ENCODE measurements around the gene ATG2B.

The ATG2B gene

GRCh38 chr14:96309896-96310330 is 53.2 kb downstream of the ATG2B start:
- Mint-ChIP-seq H3K9me3 (no peaks in the 10 kb centered on the region), H3K27ac (no peak overlapping the region), H3K27me3 (ENCODE audit: low read depth) (no peaks in the 10 kb centered on the region), H3K4me1 (ENCODE audit: low read depth) (no peaks in the 10 kb centered on the region), H3K36me3 (ENCODE audit: low read depth) (peaks cover 24% of the 10 kb centered on the region), H3K4me3 (no peak overlapping the region)
- DNase-seq (ENCODE audit: low spot score) = no peak

- H3K27me3 Mint-ChIP-seq (ENCODE audit: low read depth) = no peaks in the 10 kb centered on the region
- DNase-seq (ENCODE audit: low spot score) = no peak
- no peaks in the 10 kb centered on the region for H3K9me3 Mint-ChIP-seq
- H3K36me3 Mint-ChIP-seq (ENCODE audit: low read depth) = peaks cover 25% of the 10 kb centered on the region
- no peak overlapping the region for H3K27ac Mint-ChIP-seq
- no peaks in the 10 kb centered on the region for H3K4me1 Mint-ChIP-seq (ENCODE audit: low read depth)
- no peak overlapping the region for H3K4me3 Mint-ChIP-seq
Measured at GRCh38 chr14:96309133-96309895, 53.8 kb downstream of the ATG2B start.

- Mint-ChIP-seq H3K4me3 (no peak overlapping the region), H3K27me3 (ENCODE audit: low read depth) (no peaks in the 10 kb centered on the region), H3K9me3 (no peaks in the 10 kb centered on the region), H3K27ac (no peak overlapping the region), H3K36me3 (ENCODE audit: low read depth) (peaks cover 14% of the 10 kb centered on the region), H3K4me1 (ENCODE audit: low read depth) (no peaks in the 10 kb centered on the region)
- DNase-seq (ENCODE audit: low spot score) = no peak
Measured at GRCh38 chr14:96307434-96307833, 55.7 kb downstream of the ATG2B start.

- Mint-ChIP-seq H3K27me3 (ENCODE audit: low read depth) (no peaks in the 10 kb centered on the region), H3K27ac (no peak overlapping the region), H3K36me3 (ENCODE audit: low read depth) (peaks cover 6% of the 10 kb centered on the region), H3K4me3 (no peak overlapping the region), H3K9me3 (no peaks in the 10 kb centered on the region), H3K4me1 (ENCODE audit: low read depth) (no peaks in the 10 kb centered on the region)
- no peak for DNase-seq (ENCODE audit: low spot score)
Measured at GRCh38 chr14:96304956-96305355, 58.2 kb downstream of the ATG2B start.

GRCh38 chr14:96303981-96304380 is 59.2 kb downstream of the ATG2B start:
- Mint-ChIP-seq H3K4me3 (no peak overlapping the region), H3K4me1 (ENCODE audit: low read depth) (no peaks in the 10 kb centered on the region), H3K27me3 (ENCODE audit: low read depth) (no peaks in the 10 kb centered on the region), H3K36me3 (ENCODE audit: low read depth) (peaks cover 6% of the 10 kb centered on the region), H3K9me3 (no peaks in the 10 kb centered on the region), H3K27ac (no peak overlapping the region)
- DNase-seq (ENCODE audit: low spot score) = no peak

- Mint-ChIP-seq H3K36me3 (ENCODE audit: low read depth) (peaks cover 3% of the 10 kb centered on the region), H3K27ac (no peak overlapping the region), H3K4me3 (no peak overlapping the region), H3K27me3 (ENCODE audit: low read depth) (no peaks in the 10 kb centered on the region), H3K9me3 (no peaks in the 10 kb centered on the region), H3K4me1 (ENCODE audit: low read depth) (no peaks in the 10 kb centered on the region)
- DNase-seq (ENCODE audit: low spot score) = no peak
Measured at GRCh38 chr14:96299441-96299840, 63.7 kb downstream of the ATG2B start.

- Mint-ChIP-seq H3K4me1 (ENCODE audit: low read depth) (no peaks in the 10 kb centered on the region), H3K27me3 (ENCODE audit: low read depth) (no peaks in the 10 kb centered on the region), H3K36me3 (ENCODE audit: low read depth) (peaks cover 3% of the 10 kb centered on the region), H3K27ac (no peak overlapping the region), H3K4me3 (no peak overlapping the region), H3K9me3 (no peaks in the 10 kb centered on the region)
- no peak for DNase-seq (ENCODE audit: low spot score)
Measured at GRCh38 chr14:96297997-96298515, 65.1 kb downstream of the ATG2B start.

- H3K27ac Mint-ChIP-seq = no peak overlapping the region
- DNase-seq (ENCODE audit: low spot score) = no peak
- H3K9me3 Mint-ChIP-seq = no peaks in the 10 kb centered on the region
- H3K4me3 Mint-ChIP-seq = no peak overlapping the region
- no peaks in the 10 kb centered on the region for H3K4me1 Mint-ChIP-seq (ENCODE audit: low read depth)
- peaks cover 3% of the 10 kb centered on the region for H3K36me3 Mint-ChIP-seq (ENCODE audit: low read depth)
- no peaks in the 10 kb centered on the region for H3K27me3 Mint-ChIP-seq (ENCODE audit: low read depth)
Measured at GRCh38 chr14:96297000-96297399, 66.1 kb downstream of the ATG2B start.

GRCh38 chr14:96294246-96294645 is 68.9 kb downstream of the ATG2B start:
- peaks cover 11% of the 10 kb centered on the region for H3K36me3 Mint-ChIP-seq (ENCODE audit: low read depth)
- no peak overlapping the region for H3K27ac Mint-ChIP-seq
- no peak for DNase-seq (ENCODE audit: low spot score)
- no peaks in the 10 kb centered on the region for H3K9me3 Mint-ChIP-seq
- no peak overlapping the region for H3K4me3 Mint-ChIP-seq
- H3K27me3 Mint-ChIP-seq (ENCODE audit: low read depth) = no peaks in the 10 kb centered on the region
- H3K4me1 Mint-ChIP-seq (ENCODE audit: low read depth) = no peaks in the 10 kb centered on the region

- no peaks in the 10 kb centered on the region for H3K4me1 Mint-ChIP-seq (ENCODE audit: low read depth)
- peaks cover 14% of the 10 kb centered on the region for H3K36me3 Mint-ChIP-seq (ENCODE audit: low read depth)
- no peaks in the 10 kb centered on the region for H3K9me3 Mint-ChIP-seq
- no peak for DNase-seq (ENCODE audit: low spot score)
- no peak overlapping the region for H3K4me3 Mint-ChIP-seq
- no peak overlapping the region for H3K27ac Mint-ChIP-seq
- H3K27me3 Mint-ChIP-seq (ENCODE audit: low read depth) = no peaks in the 10 kb centered on the region
Measured at GRCh38 chr14:96287856-96288255, 75.3 kb downstream of the ATG2B start.

- DNase-seq (ENCODE audit: low spot score) = no peak
- Mint-ChIP-seq H3K27ac (no peak overlapping the region), H3K36me3 (ENCODE audit: low read depth) (peaks cover 14% of the 10 kb centered on the region), H3K4me1 (ENCODE audit: low read depth) (no peaks in the 10 kb centered on the region), H3K27me3 (ENCODE audit: low read depth) (no peaks in the 10 kb centered on the region), H3K4me3 (no peak overlapping the region), H3K9me3 (no peaks in the 10 kb centered on the region)
Measured at GRCh38 chr14:96286251-96286650, 76.9 kb downstream of the ATG2B start.

- H3K36me3 Mint-ChIP-seq (ENCODE audit: low read depth) = peaks cover 14% of the 10 kb centered on the region
- H3K27me3 Mint-ChIP-seq (ENCODE audit: low read depth) = no peaks in the 10 kb centered on the region
- DNase-seq (ENCODE audit: low spot score) = no peak
- no peak overlapping the region for H3K4me3 Mint-ChIP-seq
- no peaks in the 10 kb centered on the region for H3K9me3 Mint-ChIP-seq
- no peaks in the 10 kb centered on the region for H3K4me1 Mint-ChIP-seq (ENCODE audit: low read depth)
- no peak overlapping the region for H3K27ac Mint-ChIP-seq
Measured at GRCh38 chr14:96285667-96286066, 77.5 kb downstream of the ATG2B start.

GRCh38 chr14:96284430-96284829 is 78.7 kb downstream of the ATG2B start:
- Mint-ChIP-seq H3K27ac (no peak overlapping the region), H3K27me3 (ENCODE audit: low read depth) (no peaks in the 10 kb centered on the region), H3K4me1 (ENCODE audit: low read depth) (no peaks in the 10 kb centered on the region), H3K9me3 (no peaks in the 10 kb centered on the region), H3K36me3 (ENCODE audit: low read depth) (peaks cover 7% of the 10 kb centered on the region), H3K4me3 (no peak overlapping the region)
- no peak for DNase-seq (ENCODE audit: low spot score)

GRCh38 chr14:96284008-96284407 is 79.1 kb downstream of the ATG2B start:
- Mint-ChIP-seq H3K27me3 (ENCODE audit: low read depth) (no peaks in the 10 kb centered on the region), H3K9me3 (no peaks in the 10 kb centered on the region)

GRCh38 chr14:96281486-96281885 is 81.7 kb downstream of the ATG2B start:
- H3K9me3 Mint-ChIP-seq = peaks cover 11% of the 10 kb centered on the region
- no peak overlapping the region for H3K27ac Mint-ChIP-seq
- DNase-seq (ENCODE audit: low spot score) = no peak
- H3K27me3 Mint-ChIP-seq (ENCODE audit: low read depth) = peaks cover 2% of the 10 kb centered on the region
- H3K36me3 Mint-ChIP-seq (ENCODE audit: low read depth) = peaks cover 3% of the 10 kb centered on the region
- no peak overlapping the region for H3K4me3 Mint-ChIP-seq
- H3K4me1 Mint-ChIP-seq (ENCODE audit: low read depth) = no peaks in the 10 kb centered on the region

More at GRCh38 chr14:96284008-96284407, 79.1 kb downstream of the ATG2B start:
- Mint-ChIP-seq H3K36me3 (ENCODE audit: low read depth) (peaks cover 4% of the 10 kb centered on the region), H3K4me3 (no peak overlapping the region), H3K27ac (no peak overlapping the region), H3K4me1 (ENCODE audit: low read depth) (no peaks in the 10 kb centered on the region)
- no peak for DNase-seq (ENCODE audit: low spot score)
